ENCODE measurements around the gene PTPRD.

Gene PTPRD

GRCh38 chr9:8649160-8649559 is 1963.6 kb downstream of the PTPRD start:
- no peak overlapping the region for H3K9ac ChIP-seq (ENCODE audit: low read depth, low read length)

GRCh38 chr9:8648271-8648845 is 1964.4 kb downstream of the PTPRD start:
- H3K9ac ChIP-seq (ENCODE audit: low read depth, low read length), result no peak overlapping the region
- H3K9me3 ChIP-seq (ENCODE audit: control insufficient read depth, insufficient read depth, low read length), result peaks cover 5% of the 10 kb centered on the region; the same call in 1 of the 2 replicates
- H3K36me3 ChIP-seq (ENCODE audit: insufficient read depth, low read length), result no peaks in the 10 kb centered on the region
- H3K4me1 ChIP-seq (ENCODE audit: insufficient read depth, low read length), result no peaks in the 10 kb centered on the region

More at GRCh38 chr9:8649160-8649559, 1963.6 kb downstream of the PTPRD start:
- H3K4me1 ChIP-seq (ENCODE audit: insufficient read depth, low read length), result no peaks in the 10 kb centered on the region
- peaks cover under 1% of the 10 kb centered on the region; the same call in 1 of the 2 replicates for H3K9me3 ChIP-seq (ENCODE audit: control insufficient read depth, insufficient read depth, low read length)
- H3K36me3 ChIP-seq (ENCODE audit: insufficient read depth, low read length), result no peaks in the 10 kb centered on the region

- H3K4me1 ChIP-seq (ENCODE audit: insufficient read depth, low read length), result no peaks in the 10 kb centered on the region
- no peak overlapping the region for H3K9ac ChIP-seq (ENCODE audit: low read depth, low read length)
- peaks cover 5% of the 10 kb centered on the region; the same call in 1 of the 2 replicates for H3K9me3 ChIP-seq (ENCODE audit: control insufficient read depth, insufficient read depth, low read length)
- H3K36me3 ChIP-seq (ENCODE audit: insufficient read depth, low read length), result no peaks in the 10 kb centered on the region
Observed at GRCh38 chr9:8647824-8648223, 1965.0 kb downstream of the PTPRD start.

- H3K9ac ChIP-seq (ENCODE audit: low read depth, low read length), result no peak overlapping the region
- H3K36me3 ChIP-seq (ENCODE audit: insufficient read depth, low read length), result no peaks in the 10 kb centered on the region
- peaks cover 5% of the 10 kb centered on the region; the same call in 1 of the 2 replicates for H3K9me3 ChIP-seq (ENCODE audit: control insufficient read depth, insufficient read depth, low read length)
- no peaks in the 10 kb centered on the region for H3K4me1 ChIP-seq (ENCODE audit: insufficient read depth, low read length)
Observed at GRCh38 chr9:8644571-8644970, 1968.2 kb downstream of the PTPRD start.

- H3K9me3 ChIP-seq (ENCODE audit: control insufficient read depth, insufficient read depth, low read length), result peaks cover 5% of the 10 kb centered on the region; the same call in 1 of the 2 replicates
- H3K4me1 ChIP-seq (ENCODE audit: insufficient read depth, low read length), result no peaks in the 10 kb centered on the region
Observed at GRCh38 chr9:8643896-8644295, 1968.9 kb downstream of the PTPRD start.

GRCh38 chr9:8643464-8643863 is 1969.3 kb downstream of the PTPRD start:
- H3K9ac ChIP-seq (ENCODE audit: low read depth, low read length), result no peak overlapping the region
- H3K4me1 ChIP-seq (ENCODE audit: insufficient read depth, low read length), result no peaks in the 10 kb centered on the region
- H3K9me3 ChIP-seq (ENCODE audit: control insufficient read depth, insufficient read depth, low read length), result peaks cover 5% of the 10 kb centered on the region; the same call in 1 of the 2 replicates
- H3K36me3 ChIP-seq (ENCODE audit: insufficient read depth, low read length), result no peaks in the 10 kb centered on the region

More at GRCh38 chr9:8643896-8644295, 1968.9 kb downstream of the PTPRD start:
- Histone ChIP-seq H3K9ac (ENCODE audit: low read depth, low read length) (no peak overlapping the region), H3K36me3 (ENCODE audit: insufficient read depth, low read length) (no peaks in the 10 kb centered on the region)

- peaks cover 5% of the 10 kb centered on the region; the same call in 1 of the 2 replicates for H3K9me3 ChIP-seq (ENCODE audit: control insufficient read depth, insufficient read depth, low read length)
- H3K4me1 ChIP-seq (ENCODE audit: insufficient read depth, low read length), result no peaks in the 10 kb centered on the region
- H3K36me3 ChIP-seq (ENCODE audit: insufficient read depth, low read length), result no peaks in the 10 kb centered on the region
- no peak overlapping the region for H3K9ac ChIP-seq (ENCODE audit: low read depth, low read length)
Observed at GRCh38 chr9:8640761-8641160, 1972.0 kb downstream of the PTPRD start.

GRCh38 chr9:8637626-8638025 is 1975.2 kb downstream of the PTPRD start:
- no peaks in the 10 kb centered on the region for H3K4me1 ChIP-seq (ENCODE audit: insufficient read depth, low read length)
- no peaks in the 10 kb centered on the region for H3K36me3 ChIP-seq (ENCODE audit: insufficient read depth, low read length)
- H3K9me3 ChIP-seq (ENCODE audit: control insufficient read depth, insufficient read depth, low read length), result no peaks in the 10 kb centered on the region
- no peak overlapping the region for H3K9ac ChIP-seq (ENCODE audit: low read depth, low read length)

GRCh38 chr9:8633784-8634183 is 1979.0 kb downstream of the PTPRD start:
- Histone ChIP-seq H3K9me3 (ENCODE audit: control insufficient read depth, insufficient read depth, low read length) (no peaks in the 10 kb centered on the region), H3K9ac (ENCODE audit: low read depth, low read length) (no peak overlapping the region), H3K36me3 (ENCODE audit: insufficient read depth, low read length) (no peaks in the 10 kb centered on the region), H3K4me1 (ENCODE audit: insufficient read depth, low read length) (no peaks in the 10 kb centered on the region)

GRCh38 chr9:8632493-8632892 is 1980.3 kb downstream of the PTPRD start:
- no peak overlapping the region for H3K9ac ChIP-seq (ENCODE audit: low read depth, low read length)
- peaks cover 6% of the 10 kb centered on the region; the same call in 1 of the 2 replicates for H3K4me1 ChIP-seq (ENCODE audit: insufficient read depth, low read length)
- no peaks in the 10 kb centered on the region for H3K9me3 ChIP-seq (ENCODE audit: control insufficient read depth, insufficient read depth, low read length)
- H3K36me3 ChIP-seq (ENCODE audit: insufficient read depth, low read length), result no peaks in the 10 kb centered on the region

GRCh38 chr9:8628791-8629190 is 1984.0 kb downstream of the PTPRD start:
- Histone ChIP-seq H3K4me1 (ENCODE audit: insufficient read depth, low read length) (peaks cover 6% of the 10 kb centered on the region; the same call in 1 of the 2 replicates), H3K9ac (ENCODE audit: low read depth, low read length) (no peak overlapping the region), H3K9me3 (ENCODE audit: control insufficient read depth, insufficient read depth, low read length) (no peaks in the 10 kb centered on the region), H3K36me3 (ENCODE audit: insufficient read depth, low read length) (no peaks in the 10 kb centered on the region)

GRCh38 chr9:8627976-8628679 is 1984.7 kb downstream of the PTPRD start:
- Histone ChIP-seq H3K9ac (ENCODE audit: low read depth, low read length) (no peak overlapping the region), H3K9me3 (ENCODE audit: control insufficient read depth, insufficient read depth, low read length) (no peaks in the 10 kb centered on the region), H3K4me1 (ENCODE audit: insufficient read depth, low read length) (peaks cover 6% of the 10 kb centered on the region; the same call in 1 of the 2 replicates), H3K36me3 (ENCODE audit: insufficient read depth, low read length) (no peaks in the 10 kb centered on the region)

- no peaks in the 10 kb centered on the region for H3K36me3 ChIP-seq (ENCODE audit: insufficient read depth, low read length)
- H3K9me3 ChIP-seq (ENCODE audit: control insufficient read depth, insufficient read depth, low read length), result no peaks in the 10 kb centered on the region
- H3K9ac ChIP-seq (ENCODE audit: low read depth, low read length), result no peak overlapping the region
- H3K4me1 ChIP-seq (ENCODE audit: insufficient read depth, low read length), result peaks cover 1% of the 10 kb centered on the region; the same call in 1 of the 2 replicates
Observed at GRCh38 chr9:8622871-8623270, 1989.9 kb downstream of the PTPRD start.

GRCh38 chr9:8622222-8622802 is 1990.5 kb downstream of the PTPRD start:
- Histone ChIP-seq H3K36me3 (ENCODE audit: insufficient read depth, low read length) (no peaks in the 10 kb centered on the region), H3K9me3 (ENCODE audit: control insufficient read depth, insufficient read depth, low read length) (no peaks in the 10 kb centered on the region), H3K9ac (ENCODE audit: low read depth, low read length) (no peak overlapping the region), H3K4me1 (ENCODE audit: insufficient read depth, low read length) (no peaks in the 10 kb centered on the region)

GRCh38 chr9:8621416-8621815 is 1991.4 kb downstream of the PTPRD start:
- no peaks in the 10 kb centered on the region for H3K9me3 ChIP-seq (ENCODE audit: control insufficient read depth, insufficient read depth, low read length)
- no peak overlapping the region for H3K9ac ChIP-seq (ENCODE audit: low read depth, low read length)
- H3K36me3 ChIP-seq (ENCODE audit: insufficient read depth, low read length), result no peaks in the 10 kb centered on the region
- H3K4me1 ChIP-seq (ENCODE audit: insufficient read depth, low read length), result no peaks in the 10 kb centered on the region
